GM19035 (cell line): Measurements from ENCODE around the gene NLGN2.

Experiments
- ATAC-seq: cut with Tn5 transposase; IDR thresholded peaks from one replicate; pipeline ENCODE4 v1.9.1; 2021; ENCODE audit not compliant: unreplicated experiment

Gene NLGN2

GRCh38 chr17:7411427-7411750 lies 3.7 kb downstream of the NLGN2 start:
- ATAC-seq: no peak

- ATAC-seq: no peak
Observed at GRCh38 chr17:7413346-7413985, 5.8 kb downstream of the NLGN2 start.

GRCh38 chr17:7414837-7415236 lies 7.2 kb downstream of the NLGN2 start:
- ATAC-seq: no peak

GRCh38 chr17:7415784-7416183 lies 8.1 kb downstream of the NLGN2 start:
- no peak for ATAC-seq

GRCh38 chr17:7416323-7416722 lies 8.7 kb downstream of the NLGN2 start:
- no peak for ATAC-seq

GRCh38 chr17:7417056-7417655 lies 9.5 kb downstream of the NLGN2 start:
- no peak for ATAC-seq

GRCh38 chr17:7418472-7419152 lies 11.0 kb downstream of the NLGN2 start:
- ATAC-seq: no peak

GRCh38 chr17:7419819-7420610 lies 12.4 kb downstream of the NLGN2 start, which contains the start of gene SPEM1:
SPEM1 (plus strand) TSS chr17:7420324; CDS start chr17:7420385, 61 bp downstream.
- no peak for ATAC-seq

- no peak for ATAC-seq
Observed at GRCh38 chr17:7421186-7421585, 13.5 kb downstream of the NLGN2 start.

- ATAC-seq: no peak
Observed at GRCh38 chr17:7423679-7424078, 16.0 kb downstream of the NLGN2 start.

- ATAC-seq: no peak
Observed at GRCh38 chr17:7425316-7425715, 17.7 kb downstream of the NLGN2 start, which contains the start of gene SPEM2. SPEM2 (plus strand) TSS chr17:7425616; CDS start chr17:7425689, 73 bp downstream.

- no peak for ATAC-seq
Observed at GRCh38 chr17:7425756-7426155, 18.1 kb downstream of the NLGN2 start.

GRCh38 chr17:7426203-7426863 lies 18.7 kb downstream of the NLGN2 start:
- ATAC-seq: no peak

- no peak for ATAC-seq
Observed at GRCh38 chr17:7426896-7427489, 19.3 kb downstream of the NLGN2 start.

- ATAC-seq: no peak
Observed at GRCh38 chr17:7427549-7427948, 19.9 kb downstream of the NLGN2 start.

- no peak for ATAC-seq
Observed at GRCh38 chr17:7428557-7428956, 20.9 kb downstream of the NLGN2 start, which contains the start of gene SPEM3. SPEM3 (plus strand) TSS chr17:7428857; CDS start chr17:7428903, 46 bp downstream.

GRCh38 chr17:7429722-7430121 lies 22.1 kb downstream of the NLGN2 start:
- ATAC-seq: no peak

GRCh38 chr17:7431231-7431630 lies 23.6 kb downstream of the NLGN2 start:
- no peak for ATAC-seq

GRCh38 chr17:7432296-7432695 lies 24.7 kb downstream of the NLGN2 start:
- no peak for ATAC-seq
